GM19455 (cell line): Measurements from ENCODE around the gene KAT14.
"Not testable (repeated sequence)": the region's sequence is repeated elsewhere in the genome, so short reads cannot be mapped to it uniquely, and the experiment has no call there.

Source experiments
- ATAC-seq: cut with Tn5 transposase; IDR thresholded peaks from one replicate; pipeline ENCODE4 v1.9.1; 2021; ENCODE audit not compliant: unreplicated experiment

KAT14 gene

GRCh38 chr20:18144541-18145099, 7.0 kb downstream of the KAT14 start:
- no peak for ATAC-seq

DNA sequence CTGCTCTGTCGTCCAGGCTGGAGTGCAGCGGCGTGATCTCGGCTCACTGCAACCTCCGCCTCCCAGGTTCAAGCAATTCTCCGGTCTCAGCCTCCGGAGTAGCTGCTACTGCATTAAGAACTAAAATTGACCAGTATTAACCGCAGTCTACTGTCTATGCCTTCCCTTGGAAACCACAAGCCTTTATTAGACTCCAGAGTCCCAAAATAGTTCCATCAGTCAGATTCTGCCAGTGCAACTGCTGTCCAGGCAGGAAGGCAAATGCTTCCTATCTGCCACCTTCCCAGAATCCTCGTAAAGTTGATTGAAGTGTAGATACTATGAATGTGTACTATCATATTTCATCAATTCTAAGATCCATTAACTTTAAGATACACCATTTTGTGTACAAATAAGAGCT, 16.7 kb downstream of the KAT14 start:
- no peak for ATAC-seq

- no peak for ATAC-seq
These were observed 18.4 kb downstream of the KAT14 start for GRCh38 chr20:18156045-18156444.

DNA sequence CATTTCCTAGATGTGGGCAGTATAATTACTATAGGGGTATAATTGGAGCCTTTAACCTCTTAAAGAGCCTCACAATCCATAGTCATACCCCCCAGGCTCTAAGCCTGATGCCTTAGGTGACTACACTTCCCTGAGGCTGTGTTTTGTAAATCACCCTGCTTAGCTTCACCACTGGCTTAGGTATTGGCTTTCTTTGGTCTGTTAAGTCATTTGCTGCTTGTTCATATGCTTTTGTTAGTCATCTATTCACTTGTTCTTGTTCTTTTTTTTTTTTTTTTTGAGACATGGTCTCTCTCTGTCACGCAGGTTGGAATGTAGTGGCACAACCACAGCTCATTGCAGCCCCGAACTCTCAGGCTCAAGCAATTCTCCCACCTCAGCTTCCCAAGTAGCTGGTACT, 26.7 kb downstream of the KAT14 start:
- ATAC-seq: no peak

DNA sequence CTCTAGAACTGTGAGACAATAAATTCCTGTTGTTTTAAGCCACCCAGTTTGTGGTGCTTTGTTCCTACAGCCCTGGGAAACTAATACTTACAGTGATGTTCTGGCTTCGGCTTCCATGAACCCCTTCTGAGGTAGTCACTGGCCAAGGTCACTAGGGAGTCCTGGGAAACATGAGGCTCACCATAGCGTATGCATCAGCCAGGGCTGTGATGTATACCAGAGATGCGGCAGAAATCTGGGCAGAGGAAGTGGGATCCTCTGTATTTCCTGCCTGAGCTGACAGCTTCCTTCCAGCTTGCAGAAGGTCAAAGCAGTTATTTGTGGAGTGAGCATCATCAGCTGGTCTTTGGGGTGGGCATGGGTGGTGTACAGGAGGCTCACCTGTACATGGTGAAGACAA, 27.9 kb downstream of the KAT14 start:
- no peak for ATAC-seq

- ATAC-seq: no peak
These were observed 28.7 kb downstream of the KAT14 start for GRCh38 chr20:18166241-18166881.

DNA sequence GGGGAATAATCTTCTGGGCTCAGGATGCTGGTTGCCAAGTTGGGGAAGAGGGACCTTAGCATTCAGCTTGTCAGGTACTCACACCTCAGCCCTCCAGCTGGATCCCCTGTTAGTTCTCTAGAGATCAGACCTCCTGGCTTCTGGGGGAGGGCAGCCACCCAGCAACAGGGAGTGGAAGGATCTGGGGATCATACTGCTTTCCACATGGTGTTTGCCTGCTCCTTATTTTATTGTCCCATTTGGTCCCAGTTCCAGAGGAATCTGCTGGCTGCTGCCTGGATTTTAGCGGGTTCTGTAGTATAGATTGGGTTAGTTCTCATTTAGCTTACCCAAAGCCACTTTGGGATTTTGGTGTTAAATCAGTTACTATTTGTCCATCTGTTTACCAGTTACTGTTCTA, 29.3 kb downstream of the KAT14 start:
- no peak for ATAC-seq

DNA sequence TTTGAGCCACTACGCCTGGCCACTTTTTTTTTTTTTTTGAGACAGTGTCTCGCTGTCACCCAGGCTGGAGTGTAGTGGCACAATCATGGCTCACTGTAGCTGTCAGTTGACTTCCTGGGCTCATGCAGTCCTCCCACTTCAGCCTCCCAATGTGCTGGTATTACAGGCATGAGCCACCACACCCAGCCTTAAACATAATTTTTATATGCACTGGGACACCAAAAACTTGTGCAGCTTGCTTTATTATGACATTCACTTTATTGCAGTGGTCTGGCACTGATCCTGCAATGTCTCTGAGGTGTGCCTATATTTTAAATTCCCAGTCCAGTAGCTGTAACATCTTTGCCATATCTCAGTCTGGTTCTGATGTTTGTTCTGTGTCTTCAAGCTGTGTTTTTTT, 34.7 kb downstream of the KAT14 start:
- ATAC-seq: no peak

- no peak for ATAC-seq
These were observed 37.4 kb downstream of the KAT14 start for GRCh38 chr20:18174906-18175683.

DNA sequence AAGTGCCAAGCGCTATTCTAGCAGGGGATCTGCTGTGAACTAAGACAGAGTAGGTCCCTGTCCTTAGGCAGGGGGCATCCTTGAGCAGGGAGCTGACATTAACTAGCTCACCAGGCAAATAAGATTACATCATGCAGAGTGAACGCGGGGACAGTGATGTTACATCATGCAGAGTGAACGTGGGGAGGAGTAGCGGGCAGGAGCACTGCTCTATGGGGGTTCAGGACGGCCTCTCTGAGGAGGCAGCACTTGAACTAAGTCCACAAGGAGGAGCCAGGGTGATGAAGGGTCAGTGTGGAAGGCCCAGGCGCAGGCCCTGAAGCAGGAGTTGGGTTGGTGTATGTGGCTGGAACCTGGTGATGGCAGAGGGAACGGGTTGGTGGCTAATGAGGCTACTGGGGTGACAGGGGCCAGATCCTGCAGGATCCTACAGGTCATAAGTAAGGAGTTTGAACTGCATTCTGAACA, 38.7 kb downstream of the KAT14 start:
- no peak for ATAC-seq

DNA sequence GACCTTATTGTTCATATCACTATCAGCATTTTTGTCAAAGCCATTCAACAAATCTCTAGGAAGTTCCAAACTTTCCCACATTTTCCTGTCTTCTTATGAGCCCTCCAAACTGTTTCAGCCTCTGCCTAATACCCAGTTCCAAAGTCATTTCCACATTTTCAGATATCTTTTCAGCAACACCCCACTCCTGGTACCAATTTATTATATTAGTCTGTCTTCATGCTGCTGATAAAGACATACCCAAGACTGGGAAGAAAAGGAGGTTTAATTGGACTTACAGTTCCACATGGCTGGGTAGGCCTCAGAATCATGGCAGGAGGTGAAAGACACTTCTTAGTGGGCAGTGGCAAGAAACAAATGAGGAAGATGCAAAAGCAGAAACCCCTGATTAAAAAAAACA, 42.7 kb downstream of the KAT14 start:
- ATAC-seq: not testable (repeated sequence)

DNA sequence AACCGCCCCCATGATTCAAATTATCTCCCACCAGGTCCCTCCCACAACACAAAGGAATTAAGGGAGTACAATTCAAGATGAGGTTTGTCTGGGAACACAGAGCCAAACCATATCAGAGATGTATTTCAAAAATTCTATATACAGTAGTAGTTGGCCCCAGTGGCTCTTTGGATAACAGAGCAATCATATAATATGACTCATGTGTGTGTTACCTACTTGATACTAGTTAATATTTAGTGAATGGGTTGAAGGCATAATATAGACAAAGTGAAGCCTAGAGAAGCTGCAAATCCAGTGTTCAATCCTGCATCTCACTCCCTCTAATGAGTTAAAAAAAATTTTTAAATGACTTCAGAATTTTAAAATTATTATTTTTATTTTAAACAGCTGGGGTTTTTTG, 43.2 kb downstream of the KAT14 start:
- ATAC-seq: no peak

DNA sequence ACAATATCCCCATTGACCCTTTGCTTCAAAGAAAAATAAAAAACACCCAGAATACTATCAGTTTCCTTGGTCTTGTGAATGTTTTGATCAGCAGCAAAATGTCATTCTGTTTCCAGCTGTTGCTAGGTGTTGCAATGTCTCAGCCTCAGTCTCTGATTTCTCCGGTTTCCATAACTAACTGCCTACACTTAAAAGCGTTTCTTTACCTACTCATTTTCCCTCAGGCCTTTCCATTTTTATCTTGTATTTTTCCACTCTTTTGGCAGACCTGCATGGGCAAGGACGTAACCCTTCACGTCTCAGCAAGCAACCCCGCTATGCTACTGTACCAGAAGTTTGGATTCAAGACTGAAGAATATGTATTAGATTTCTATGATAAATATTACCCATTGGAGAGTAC, 49.4 kb downstream of the KAT14 start:
- no peak for ATAC-seq

GRCh38 chr20:18188434-18188833, 50.8 kb downstream of the KAT14 start:
- no peak for ATAC-seq

DNA sequence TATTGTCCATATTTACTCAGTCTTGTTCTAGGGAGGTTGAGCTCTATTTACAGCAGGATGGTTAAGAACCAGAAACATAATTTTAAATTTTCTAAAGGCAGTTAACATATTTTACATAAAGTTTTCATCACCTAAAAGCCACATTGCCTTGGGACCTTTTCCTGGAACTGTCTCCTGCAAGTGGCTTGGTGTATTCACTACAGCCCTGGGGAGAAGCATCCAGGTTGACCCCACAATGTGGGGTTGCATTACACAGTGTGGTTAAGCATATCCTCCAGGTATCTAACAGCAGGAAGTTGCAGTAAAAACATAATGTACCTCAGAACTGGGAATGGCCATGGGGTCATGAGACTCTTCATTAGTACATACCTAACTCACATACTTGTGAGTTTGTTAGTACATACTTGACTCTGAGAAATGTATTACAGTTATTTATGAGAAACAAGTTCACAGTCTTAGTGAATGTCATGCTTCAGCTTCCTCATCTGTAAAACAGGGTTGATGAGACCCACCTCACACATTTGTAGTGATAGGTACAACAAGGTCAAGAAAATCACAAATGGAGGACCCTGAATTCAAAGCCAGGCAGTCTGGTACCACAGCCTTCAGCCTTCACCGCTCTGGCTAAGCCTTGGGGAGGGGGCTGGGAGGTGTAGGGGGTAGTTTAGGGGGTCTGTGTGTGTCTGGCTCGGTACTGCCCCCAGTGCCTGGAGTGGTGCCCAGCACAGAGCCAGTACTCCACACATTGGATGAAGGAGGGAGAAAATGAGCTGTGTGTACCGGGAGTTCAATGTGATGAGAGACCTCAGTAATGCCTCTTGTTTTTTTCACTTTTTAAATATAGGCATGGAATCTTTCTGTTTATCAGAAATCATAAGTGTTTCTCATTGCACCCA, 52.9 kb downstream of the KAT14 start:
- ATAC-seq: no peak

GRCh38 chr20:18191306-18191705, 53.6 kb downstream of the KAT14 start:
- ATAC-seq: no peak

GRCh38 chr20:18194461-18194860, 56.8 kb downstream of the KAT14 start:
- not testable (repeated sequence) for ATAC-seq

- ATAC-seq: no peak
These were observed 58.3 kb downstream of the KAT14 start for GRCh38 chr20:18195931-18196330.

GRCh38 chr20:18197382-18198070, 59.9 kb downstream of the KAT14 start:
- ATAC-seq: no peak

DNA sequence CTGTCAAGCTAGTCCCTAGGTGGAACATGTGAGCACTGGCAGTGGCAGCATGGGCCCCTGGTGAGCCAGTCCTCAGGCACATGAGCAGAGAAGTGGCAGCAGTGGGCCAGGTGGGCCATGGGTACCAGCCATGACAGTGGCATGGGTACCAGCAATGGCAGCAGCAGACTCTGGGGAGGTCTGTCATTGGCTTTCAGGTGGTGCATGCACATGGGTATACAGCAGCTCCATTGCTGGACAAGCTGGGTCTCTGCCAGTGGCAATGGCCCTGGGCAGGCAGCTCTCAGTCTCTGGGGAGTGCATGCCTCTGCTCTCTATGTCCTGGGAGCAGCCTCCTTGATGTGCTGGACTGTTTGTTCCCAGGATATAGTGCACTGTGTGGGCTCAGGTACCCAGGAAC, 65.3 kb downstream of the KAT14 start:
- no peak for ATAC-seq

DNA sequence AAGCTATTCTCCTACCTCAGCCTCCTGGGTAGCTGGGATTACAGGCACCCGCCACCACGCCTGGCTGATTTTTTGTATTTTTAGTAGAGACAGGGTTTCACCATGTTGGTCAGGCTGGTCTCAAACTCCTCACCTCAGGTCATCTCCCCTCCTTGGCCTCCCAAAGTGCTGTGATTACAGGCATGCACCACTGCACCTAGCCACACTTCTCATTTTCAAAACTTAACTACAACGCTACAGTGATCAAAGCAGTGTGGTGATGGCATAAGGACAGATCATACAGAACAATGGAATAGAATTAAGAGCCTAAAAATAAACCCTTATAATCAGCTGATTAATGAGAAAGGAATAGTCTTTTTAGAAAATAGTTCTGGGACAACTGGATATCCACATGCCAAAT, 66.0 kb downstream of the KAT14 start:
- ATAC-seq: not testable (repeated sequence)
